WTC11 (cell line): ENCODE results near the gene P2RY11. TPM values are rescaled to one million over a fixed set of nuclear protein-coding genes. Genes with fewer than 3 reads are reported as not detected.

ENCODE experiments used
- ATAC-seq: fragments of 200-7000 bp; cut with Tn5 transposase; 2 replicates; pipeline ENCODE4 v1.10.0; 2021; ENCODE audit warnings: mild to moderate bottlenecking, moderate library complexity
- CTCF ChIA-PET: fragments of 300-600 bp; sonication (Branson Sonifier 250); formaldehyde crosslinking; loops from one replicate; lab custom pipeline; 2021; ENCODE audit warnings: antibody characterized with exemption; lab: Charles Lee
- POLR2A ChIA-PET: fragments of 350-600 bp; sonication (Branson Sonifier 250); formaldehyde crosslinking; loops from one replicate; lab custom pipeline; 2021; ENCODE audit warnings: antibody characterized with exemption; lab: Charles Lee
- DNase-seq: peaks from one replicate; pipeline ENCODE4 v3.0.0; 2021; ENCODE audit warnings: low spot score
- H3K27ac Mint-ChIP-seq: 2 replicates; pipeline ENCODE4 v1.8.0; 2021; ENCODE audit warnings: mixed read lengths
- H3K27me3 Mint-ChIP-seq: 2 replicates; pipeline ENCODE4 v1.8.0; 2021; ENCODE audit warnings: low read depth, mild to moderate bottlenecking, moderate library complexity, mixed read lengths
- H3K36me3 Mint-ChIP-seq: 2 replicates; pipeline ENCODE4 v1.8.0; 2021; ENCODE audit warnings: mixed read lengths
- H3K4me1 Mint-ChIP-seq: 2 replicates; pipeline ENCODE4 v1.8.0; 2022; ENCODE audit warnings: mixed read lengths
- H3K4me3 Mint-ChIP-seq: 2 replicates; pipeline ENCODE4 v1.8.0; 2021; ENCODE audit warnings: mild to moderate bottlenecking, moderate library complexity, mixed read lengths
- H3K9me3 Mint-ChIP-seq: 2 replicates; pipeline ENCODE4 v1.8.0; 2021; ENCODE audit warnings: mixed read lengths
- CBFB ChIP-seq: sonication (generic); formaldehyde crosslinking; IDR thresholded peaks from 2 replicates; pipeline ENCODE4 v1.8.1; 2022; ENCODE audit warnings: mild to moderate bottlenecking, low read depth, missing genetic modification reagents
- CTCF ChIP-seq: fragments of 200-600 bp; IDR thresholded peaks from 2 replicates; pipeline ENCODE4 v1.8.0; 2022; ENCODE audit warnings: antibody characterized with exemption
- ETV6 ChIP-seq: sonication (generic); formaldehyde crosslinking; IDR thresholded peaks from 2 replicates; pipeline ENCODE4 v1.8.1; 2022; ENCODE audit warnings: mild to moderate bottlenecking, missing genetic modification reagents
- FOXP4 ChIP-seq: sonication (generic); formaldehyde crosslinking; IDR thresholded peaks from 2 replicates; pipeline ENCODE4 v1.8.0; 2022; ENCODE audit warnings: mild to moderate bottlenecking, missing genetic modification reagents
- GTF2I ChIP-seq: fragments of 250-450 bp; sonication (Bioruptor Pico); conservative IDR thresholded peaks from 2 replicates; pipeline ENCODE4 v1.4.0; 2021; ENCODE audit warnings: mild to moderate bottlenecking
- JUN ChIP-seq: sonication (generic); formaldehyde crosslinking; IDR thresholded peaks from 2 replicates; pipeline ENCODE4 v1.8.0; 2023; ENCODE audit warnings: mild to moderate bottlenecking, missing genetic modification reagents
- KAT7 ChIP-seq: sonication (generic); formaldehyde crosslinking; IDR thresholded peaks from 2 replicates; pipeline ENCODE4 v1.8.1; 2023; ENCODE audit warnings: missing genetic modification reagents, mild to moderate bottlenecking, borderline replicate concordance
- NFE2L1 ChIP-seq: sonication (generic); formaldehyde crosslinking; IDR thresholded peaks from 2 replicates; pipeline ENCODE4 v1.8.1; 2023; ENCODE audit warnings: missing genetic modification reagents
- ZNF317 ChIP-seq: sonication (generic); formaldehyde crosslinking; IDR thresholded peaks from 2 replicates; pipeline ENCODE4 v1.8.1; 2023; ENCODE audit warnings: low read depth, mild to moderate bottlenecking, moderate library complexity, missing genetic modification reagents, borderline replicate concordance
- ZNF425 ChIP-seq: fragments of 250-450 bp; sonication (Bioruptor Pico); conservative IDR thresholded peaks from 2 replicates; pipeline ENCODE4 v1.9.0; 2021; ENCODE audit warnings: mild to moderate bottlenecking
- total RNA-seq: library from RNA; stranded (reverse); gene quantifications from 3 replicates; pipeline ENCODE4 v1.2.3, GENCODE V29; 2021
- TF ChIP-seq, protein P1 (sequence below): sonication (generic); formaldehyde crosslinking; IDR thresholded peaks from 2 replicates; pipeline ENCODE4 v1.8.0; 2022; ENCODE audit warnings: mild to moderate bottlenecking, missing genetic modification reagents
- TF ChIP-seq, protein P2 (sequence below): sonication (generic); formaldehyde crosslinking; IDR thresholded peaks from 2 replicates; pipeline ENCODE4 v1.8.1; 2023; ENCODE audit warnings: mild to moderate bottlenecking, missing genetic modification reagents, moderate library complexity

Gene P2RY11
- total RNA-seq, 1 experiment from 2014 or later, result 21.0 TPM

GRCh38 chr19:10091895-10092641 lies 19.4 kb upstream of the P2RY11 start (continued):
- no peak for TF ChIP-seq ZNF317
- TF ChIP-seq, protein P1, sequence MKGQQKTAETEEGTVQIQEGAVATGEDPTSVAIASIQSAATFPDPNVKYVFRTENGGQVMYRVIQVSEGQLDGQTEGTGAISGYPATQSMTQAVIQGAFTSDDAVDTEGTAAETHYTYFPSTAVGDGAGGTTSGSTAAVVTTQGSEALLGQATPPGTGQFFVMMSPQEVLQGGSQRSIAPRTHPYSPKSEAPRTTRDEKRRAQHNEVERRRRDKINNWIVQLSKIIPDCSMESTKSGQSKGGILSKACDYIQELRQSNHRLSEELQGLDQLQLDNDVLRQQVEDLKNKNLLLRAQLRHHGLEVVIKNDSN, result no peak
- TF ChIP-seq ETV6, result no peak
- no peak for TF ChIP-seq FOXP4 (CRISPR knock-in tag)
- TF ChIP-seq JUN (CRISPR knock-in tag), result no peak
- no peak for TF ChIP-seq ZNF425 (CRISPR knock-in tag)
- TF ChIP-seq CTCF, result no peak
- TF ChIP-seq, protein P2, sequence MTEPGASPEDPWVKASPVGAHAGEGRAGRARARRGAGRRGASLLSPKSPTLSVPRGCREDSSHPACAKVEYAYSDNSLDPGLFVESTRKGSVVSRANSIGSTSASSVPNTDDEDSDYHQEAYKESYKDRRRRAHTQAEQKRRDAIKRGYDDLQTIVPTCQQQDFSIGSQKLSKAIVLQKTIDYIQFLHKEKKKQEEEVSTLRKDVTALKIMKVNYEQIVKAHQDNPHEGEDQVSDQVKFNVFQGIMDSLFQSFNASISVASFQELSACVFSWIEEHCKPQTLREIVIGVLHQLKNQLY (CRISPR knock-in tag), result no peak
- no peak for TF ChIP-seq CBFB (CRISPR knock-in tag)
- TF ChIP-seq KAT7 (CRISPR knock-in tag), result no peak

DNA sequence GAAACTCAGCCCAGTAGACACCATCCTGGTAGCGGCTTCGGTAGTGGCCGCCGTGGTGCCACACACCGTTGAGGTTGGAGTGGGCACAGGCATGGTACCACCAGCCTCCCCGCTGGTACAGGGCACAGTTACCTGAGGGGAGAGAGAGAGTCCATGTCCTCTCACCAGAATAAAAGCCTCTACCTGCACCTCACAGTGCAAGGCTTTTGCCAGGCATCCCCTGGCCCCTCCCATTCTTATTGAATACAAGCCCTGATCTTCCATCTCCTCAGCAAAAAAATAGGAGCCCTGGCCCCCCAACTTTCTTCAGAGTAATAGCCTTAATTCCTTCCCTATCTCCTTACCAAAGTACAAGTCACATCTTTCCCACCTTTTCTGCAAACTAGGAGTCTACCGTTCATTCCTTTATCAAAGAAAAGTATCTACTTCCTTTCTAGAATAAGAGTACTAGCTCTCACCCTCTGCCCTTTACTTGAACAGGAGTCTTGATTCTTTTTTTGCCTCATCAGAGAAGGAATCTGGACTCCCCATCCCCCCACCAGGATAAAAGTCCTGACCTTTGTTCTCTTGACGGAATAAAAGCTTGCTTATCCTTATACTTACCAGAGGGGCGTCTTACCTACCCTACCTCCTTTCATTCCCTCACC lies 18.7 kb upstream of the P2RY11 start:
- ChIA-PET CTCF (no interaction called here), POLR2A (interaction anchor here (0.6 kb wide), 1 partner anchor 1024 kb away, joined by 7 read pairs; no protein-coding TSS in a partner anchor)
- ATAC-seq, result no peak
- no peaks in the 10 kb centered on the region for H3K9me3 Mint-ChIP-seq
- H3K4me1 Mint-ChIP-seq, result no peaks in the 10 kb centered on the region
- no peak for DNase-seq
- TF ChIP-seq JUN (CRISPR knock-in tag) (no peak), GTF2I (CRISPR knock-in tag) (peak; percentile 83; the same call in 1 of the 2 replicates), NFE2L1 (CRISPR knock-in tag) (no peak)
- TF ChIP-seq, protein P1, result no peak
- no peak overlapping the region for H3K4me3 Mint-ChIP-seq
- H3K27me3 Mint-ChIP-seq, result peaks cover 40% of the 10 kb centered on the region
- no peak overlapping the region for H3K27ac Mint-ChIP-seq
- peaks cover 14% of the 10 kb centered on the region for H3K36me3 Mint-ChIP-seq
